GM13977 (cell line): ENCODE results near the gene STARD7.
A peak's percentile ranks its signal among the peaks of the same experiment; 100 is the strongest.

ENCODE experiments used
- DNase-seq: peaks from one replicate; pipeline ENCODE4 v3.0.0; 2012; ENCODE audit warnings: low spot score
- in situ Hi-C: fragments of 300-500 bp; cut with MboI; formaldehyde crosslinking; loops from one replicate; pipeline ENCODE4 v1.12.0; 2022; ENCODE audit warnings: low sequenced_read_pairs, low pct_unique_long_range_greater_than_20kb, mixed read lengths, inconsistent platforms; ENCODE audit not compliant: unreplicated experiment
- TF ChIP-seq, protein P1 (sequence below): IDR thresholded peaks from 2 replicates; pipeline ENCODE4 v1.5.1; 2012; ENCODE audit warnings: mild to moderate bottlenecking, control low read depth; ENCODE audit not compliant: insufficient read depth; ENCODE audit errors: extremely low read depth, missing control alignments

Gene STARD7

DNA sequence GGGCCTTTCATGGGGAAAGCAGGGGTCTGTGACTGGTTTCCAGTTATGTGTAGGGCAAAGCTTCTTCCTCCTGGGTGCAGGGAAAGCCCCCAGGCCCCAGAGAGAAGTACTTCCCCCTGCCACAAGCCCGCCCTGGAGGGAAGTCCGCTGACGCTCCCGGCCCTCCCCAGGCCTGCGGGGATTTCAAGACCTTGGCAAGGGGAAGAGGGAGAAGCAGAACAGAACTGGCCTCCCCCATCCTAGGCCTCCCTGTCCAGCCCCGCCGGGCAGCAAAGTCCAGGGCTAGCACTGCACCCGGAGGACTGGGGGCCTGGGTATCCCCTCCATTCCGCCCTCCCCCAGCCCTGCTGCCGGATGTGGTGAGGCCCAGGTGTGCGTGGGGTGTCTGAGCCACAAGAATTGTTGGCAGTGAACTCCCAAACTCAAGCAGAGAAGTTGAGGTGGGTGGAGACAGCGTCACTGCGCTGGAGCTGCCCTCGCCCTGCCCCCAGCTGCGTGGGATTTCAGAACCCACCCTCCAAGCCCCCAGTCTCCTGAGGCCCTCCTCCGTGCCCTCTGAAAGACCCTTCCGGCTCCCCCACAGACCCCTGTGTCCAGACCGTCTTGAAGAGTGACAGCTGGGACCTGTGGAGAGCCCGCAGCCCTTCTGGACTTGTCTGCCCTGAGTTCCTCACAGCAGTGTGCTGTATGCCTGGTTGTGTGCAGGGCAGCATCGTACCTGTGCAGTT lies 62.3 kb downstream of the STARD7 start:
- peak; percentile 87 for DNase-seq
- TF ChIP-seq, protein P1, sequence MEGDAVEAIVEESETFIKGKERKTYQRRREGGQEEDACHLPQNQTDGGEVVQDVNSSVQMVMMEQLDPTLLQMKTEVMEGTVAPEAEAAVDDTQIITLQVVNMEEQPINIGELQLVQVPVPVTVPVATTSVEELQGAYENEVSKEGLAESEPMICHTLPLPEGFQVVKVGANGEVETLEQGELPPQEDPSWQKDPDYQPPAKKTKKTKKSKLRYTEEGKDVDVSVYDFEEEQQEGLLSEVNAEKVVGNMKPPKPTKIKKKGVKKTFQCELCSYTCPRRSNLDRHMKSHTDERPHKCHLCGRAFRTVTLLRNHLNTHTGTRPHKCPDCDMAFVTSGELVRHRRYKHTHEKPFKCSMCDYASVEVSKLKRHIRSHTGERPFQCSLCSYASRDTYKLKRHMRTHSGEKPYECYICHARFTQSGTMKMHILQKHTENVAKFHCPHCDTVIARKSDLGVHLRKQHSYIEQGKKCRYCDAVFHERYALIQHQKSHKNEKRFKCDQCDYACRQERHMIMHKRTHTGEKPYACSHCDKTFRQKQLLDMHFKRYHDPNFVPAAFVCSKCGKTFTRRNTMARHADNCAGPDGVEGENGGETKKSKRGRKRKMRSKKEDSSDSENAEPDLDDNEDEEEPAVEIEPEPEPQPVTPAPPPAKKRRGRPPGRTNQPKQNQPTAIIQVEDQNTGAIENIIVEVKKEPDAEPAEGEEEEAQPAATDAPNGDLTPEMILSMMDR = no peak
- in situ Hi-C loops = no loop called here

DNA sequence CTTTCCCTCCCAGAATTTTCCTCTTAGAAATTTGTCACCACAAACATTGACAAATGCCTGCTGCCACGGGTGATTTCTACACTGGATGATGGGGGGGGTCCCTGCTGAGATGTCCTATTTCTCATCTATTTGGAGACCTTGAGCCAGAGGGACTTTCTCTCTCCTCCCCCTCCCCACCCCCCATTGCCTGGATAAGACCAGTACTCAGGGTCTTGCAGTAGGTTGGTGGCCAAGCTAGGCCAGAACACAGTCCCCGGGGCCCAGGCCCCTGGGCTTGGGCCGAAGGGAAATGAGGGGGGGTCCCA lies 62.8 kb downstream of the STARD7 start:
- no peak for DNase-seq
- in situ Hi-C loops = no loop called here
- TF ChIP-seq, protein P1 = no peak

DNA sequence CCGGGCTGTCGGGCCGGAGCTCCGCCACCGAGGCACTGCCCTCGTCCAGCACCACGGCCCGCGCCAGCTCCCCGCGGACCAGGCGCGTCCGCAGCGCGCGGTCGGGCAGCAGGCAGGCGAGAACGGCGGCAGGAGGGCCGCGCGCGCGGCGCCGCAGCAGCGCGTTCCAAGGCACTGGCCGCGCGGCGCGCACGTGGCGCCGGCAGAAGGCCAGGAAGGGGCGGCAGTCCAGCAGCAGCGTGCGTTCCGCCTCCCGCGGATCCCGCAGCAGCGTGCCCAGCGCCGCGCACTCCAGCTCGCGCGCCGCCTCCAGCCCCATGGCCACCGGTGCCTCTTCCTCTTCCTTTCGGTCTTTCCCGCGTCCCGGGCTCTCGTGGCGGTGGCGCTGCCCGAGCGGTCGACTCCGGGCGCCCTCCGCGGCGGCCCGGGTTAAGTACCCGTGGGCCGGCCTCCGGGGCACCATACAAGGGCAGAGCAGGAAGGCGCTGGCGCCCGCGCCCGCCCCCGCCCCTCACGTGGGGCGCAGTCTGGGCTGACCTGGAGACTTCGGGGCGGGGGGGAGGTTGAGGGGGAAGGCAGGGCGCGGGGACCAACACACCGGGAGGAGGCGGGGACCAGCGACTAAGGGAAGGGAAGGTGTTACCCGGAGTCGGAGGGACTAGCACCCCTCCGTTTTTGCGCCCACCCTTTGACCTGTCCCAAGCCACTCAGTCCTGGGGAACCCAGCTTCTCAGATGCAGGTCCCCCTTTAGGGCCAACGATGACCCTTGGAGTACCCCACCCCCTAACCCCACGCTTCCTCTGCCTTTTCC lies 63.4 kb downstream of the STARD7 start, which contains the start of gene DUSP2:
TSS of gene DUSP2 (minus strand) at position 405 of the 812 bp plus-strand sequence. CDS start at position 319, 86 bp downstream.
- DNase-seq = peak; percentile 98
- in situ Hi-C loops = no loop called here
- TF ChIP-seq, protein P1 = no peak

DNA sequence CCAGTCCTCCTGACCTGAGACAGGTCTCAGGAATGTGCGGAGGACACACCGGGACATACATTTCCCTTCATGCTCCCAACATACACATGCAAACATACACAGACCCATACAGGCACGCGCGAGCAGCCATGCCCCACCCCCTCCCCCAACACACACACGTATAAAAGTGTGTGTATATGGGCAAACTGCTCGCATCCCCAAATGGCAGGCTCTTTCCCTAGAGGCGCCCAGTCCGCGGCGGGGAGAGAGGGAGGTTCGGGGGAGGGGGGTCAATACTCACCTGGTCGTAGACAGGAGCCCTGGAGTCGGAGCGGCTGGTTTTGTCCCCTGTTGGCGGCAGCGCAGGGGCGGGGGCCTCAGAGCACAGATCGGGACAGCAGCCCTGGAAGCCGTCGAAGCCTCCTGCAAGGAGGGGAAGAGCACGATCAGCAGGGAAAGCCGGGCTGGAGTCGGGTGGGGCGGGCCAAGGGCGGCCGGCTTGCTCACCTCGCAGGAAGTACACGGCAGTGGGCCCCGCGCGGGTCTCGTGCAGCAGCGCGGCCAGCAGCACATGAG lies 64.1 kb downstream of the STARD7 start:
- TF ChIP-seq, protein P1 = no peak
- DNase-seq = no peak
- in situ Hi-C loops = no loop called here

DNA sequence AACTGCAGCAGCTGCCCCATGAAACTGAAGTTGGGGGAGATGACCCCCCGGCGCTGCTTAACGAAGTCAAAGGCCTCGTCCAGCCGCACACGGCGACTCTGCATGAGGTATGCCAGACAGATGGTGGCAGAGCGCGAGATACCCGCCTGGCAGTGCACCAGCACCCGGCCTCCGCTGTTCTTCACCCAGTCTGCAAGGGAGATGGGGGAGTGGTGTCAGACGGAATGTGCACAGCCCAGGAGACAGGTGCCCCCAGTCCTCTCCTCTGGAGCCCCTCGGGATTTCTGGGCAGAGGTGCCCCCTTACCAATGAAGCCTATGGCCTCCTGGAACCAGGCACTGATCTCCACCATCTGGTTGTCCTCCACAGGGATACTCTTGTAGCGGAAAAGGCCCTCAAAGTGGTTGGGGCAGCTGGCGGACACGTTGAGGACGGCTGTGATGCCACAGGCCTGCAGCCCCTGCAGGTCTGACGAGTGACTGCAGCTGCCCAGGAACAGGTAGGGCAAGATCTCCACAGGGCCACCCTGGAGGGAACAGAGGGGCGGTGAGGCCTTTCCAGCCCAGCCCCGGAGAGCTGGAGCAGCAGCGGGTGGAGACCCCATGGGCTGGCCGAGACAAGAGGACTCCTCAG lies 64.7 kb downstream of the STARD7 start:
- TF ChIP-seq, protein P1 = peak; percentile 10
- in situ Hi-C loops = no loop called here
- DNase-seq = peak; percentile 62

DNA sequence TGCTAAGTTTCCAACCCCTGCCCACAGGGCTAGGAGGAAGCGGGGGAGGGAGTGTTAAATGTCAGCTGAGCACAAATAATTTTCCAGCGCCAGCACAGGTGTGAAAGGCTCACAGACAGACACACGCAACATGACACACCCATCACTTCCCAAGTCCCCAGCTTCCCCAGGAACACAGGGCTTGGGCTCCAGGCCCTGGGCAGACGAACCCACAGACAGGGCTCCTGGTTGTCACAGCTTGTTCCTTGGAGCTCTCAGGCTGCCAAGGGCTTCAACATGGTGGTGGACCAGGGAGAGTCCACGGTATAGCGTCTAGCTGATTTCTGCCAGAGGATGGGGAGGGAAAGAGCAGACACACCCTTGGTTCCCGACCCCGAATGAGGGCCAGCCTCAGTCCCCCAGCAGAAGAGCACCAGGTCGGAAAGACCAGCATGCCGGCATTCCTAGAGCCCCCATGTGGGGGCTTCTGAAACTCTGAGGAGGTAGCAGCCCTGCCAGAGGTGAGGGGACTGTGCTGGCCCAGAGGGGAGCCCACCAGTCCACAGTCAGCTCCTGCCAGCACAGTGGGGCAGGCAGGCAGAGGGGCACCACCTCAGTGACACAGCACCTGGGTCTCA lies 65.3 kb downstream of the STARD7 start:
- in situ Hi-C loops = no loop called here
- TF ChIP-seq, protein P1 = no peak
- no peak for DNase-seq
